Daoy (cell line): ENCODE results near the gene KIAA0930. TPM values are rescaled to one million over a fixed set of nuclear protein-coding genes. Genes with fewer than 3 reads are reported as not detected.
A peak's percentile ranks its signal among the peaks of the same experiment; 100 is the strongest.

Source experiments
- DNase-seq: peaks from one replicate; pipeline ENCODE4 v3.0.0-alpha.2; 2015; ENCODE audit warnings: low read depth
- total RNA-seq: library from RNA; depleted of rRNA; stranded (reverse); fragments of >200 nt; shearing (Covaris generic); gene quantifications from 2 replicates; pipeline ENCODE4 v1.2.3, GENCODE V29; 2014

Gene KIAA0930
- total RNA-seq, 1 experiment from 2014 or later: 89.0 TPM

GRCh38 chr22:45216133-45217003 is 24.3 kb downstream of the KIAA0930 start:
- DNase-seq: no peak

- DNase-seq: peak; percentile 63
These were observed 27.5 kb downstream of the KIAA0930 start for GRCh38 chr22:45212992-45213751.

- peak; percentile 95 for DNase-seq
These were observed 28.4 kb downstream of the KIAA0930 start for GRCh38 chr22:45212306-45212709.

DNA sequence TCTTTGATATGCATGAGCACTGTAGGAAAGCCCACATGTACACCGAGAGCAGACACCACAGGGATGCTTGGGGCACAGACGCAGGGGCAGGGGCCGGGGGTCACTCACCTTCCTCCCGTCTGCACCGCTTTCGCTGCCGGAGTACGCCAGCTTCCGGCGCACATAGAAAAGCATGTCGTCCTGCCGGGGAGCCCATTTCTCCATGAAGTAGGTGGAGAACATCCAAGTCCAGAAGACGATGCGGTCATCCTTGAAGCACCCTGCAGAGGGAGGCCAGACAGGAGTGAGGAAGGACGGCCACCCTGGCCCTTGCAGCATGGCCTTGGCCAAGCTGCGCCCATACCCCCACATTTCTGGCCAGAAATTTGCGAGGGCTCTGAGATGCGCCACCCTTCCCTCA is 28.8 kb downstream of the KIAA0930 start:
- no peak for DNase-seq

DNA sequence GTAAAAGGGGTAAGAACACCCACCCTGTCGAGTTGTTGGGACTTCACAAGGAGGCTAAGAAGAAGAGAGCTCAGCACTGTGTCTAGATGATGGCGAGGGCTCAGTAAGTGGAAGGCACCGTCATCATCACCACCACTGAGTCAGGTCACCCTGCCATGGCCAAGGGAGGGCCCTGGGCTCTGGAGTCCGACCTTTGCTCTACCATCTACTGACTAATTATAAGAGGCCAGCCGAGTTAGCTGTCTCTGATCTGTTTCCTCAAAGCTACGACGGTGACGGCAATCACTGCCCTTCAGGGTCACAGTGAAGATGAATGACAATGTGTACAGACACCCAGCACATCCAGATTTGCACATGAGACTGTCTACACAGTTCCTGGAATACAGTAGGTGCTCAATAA is 29.3 kb downstream of the KIAA0930 start:
- DNase-seq: peak; percentile 34

- no peak for DNase-seq
These were observed 29.7 kb downstream of the KIAA0930 start for GRCh38 chr22:45210991-45211390.

- DNase-seq: no peak
These were observed 30.1 kb downstream of the KIAA0930 start for GRCh38 chr22:45210577-45210976.

- no peak for DNase-seq
These were observed 30.5 kb downstream of the KIAA0930 start for GRCh38 chr22:45210174-45210573.

DNA sequence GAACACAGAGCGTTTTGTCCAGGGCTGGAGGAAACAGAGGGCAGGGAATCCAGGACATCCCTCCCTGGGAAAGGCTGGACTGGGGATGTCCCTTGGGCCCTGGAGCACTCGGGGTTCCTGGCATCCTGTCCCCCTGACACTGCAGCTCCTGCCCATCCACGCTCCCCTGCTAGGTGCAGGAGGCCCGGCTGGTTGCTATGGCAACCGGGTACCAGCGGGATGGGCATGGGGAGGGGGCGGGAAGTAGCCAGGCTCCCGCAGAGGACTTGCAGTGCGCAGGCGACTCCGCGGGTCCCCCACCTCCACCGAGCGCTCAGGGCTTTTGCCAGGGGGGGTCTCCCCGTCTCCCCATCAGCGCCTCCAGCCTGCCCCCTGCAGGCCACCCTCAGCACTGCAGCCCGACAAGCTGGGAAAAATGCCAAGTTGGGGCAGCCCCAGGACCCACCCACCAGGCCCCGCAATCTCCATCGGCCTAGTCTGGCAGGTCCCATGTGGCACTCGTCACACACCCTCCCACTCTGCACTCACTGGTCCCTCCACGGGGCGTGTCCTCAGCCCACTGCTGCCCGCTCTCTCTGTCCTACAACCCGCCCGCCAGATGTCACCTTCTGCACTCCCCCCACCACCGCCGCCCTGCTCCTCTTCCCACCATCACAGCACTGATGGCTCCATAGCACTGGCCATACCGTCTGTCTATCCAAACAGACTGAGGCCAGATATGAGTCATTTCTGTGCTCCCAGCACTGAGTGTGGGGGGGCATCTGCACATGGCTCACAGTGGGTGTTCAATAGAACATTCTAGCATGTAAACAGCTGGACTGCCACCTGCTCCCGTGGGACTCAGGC is 31.5 kb downstream of the KIAA0930 start:
- DNase-seq: peak; percentile 78

GRCh38 chr22:45208696-45208992 is 32.0 kb downstream of the KIAA0930 start:
- no peak for DNase-seq

DNA sequence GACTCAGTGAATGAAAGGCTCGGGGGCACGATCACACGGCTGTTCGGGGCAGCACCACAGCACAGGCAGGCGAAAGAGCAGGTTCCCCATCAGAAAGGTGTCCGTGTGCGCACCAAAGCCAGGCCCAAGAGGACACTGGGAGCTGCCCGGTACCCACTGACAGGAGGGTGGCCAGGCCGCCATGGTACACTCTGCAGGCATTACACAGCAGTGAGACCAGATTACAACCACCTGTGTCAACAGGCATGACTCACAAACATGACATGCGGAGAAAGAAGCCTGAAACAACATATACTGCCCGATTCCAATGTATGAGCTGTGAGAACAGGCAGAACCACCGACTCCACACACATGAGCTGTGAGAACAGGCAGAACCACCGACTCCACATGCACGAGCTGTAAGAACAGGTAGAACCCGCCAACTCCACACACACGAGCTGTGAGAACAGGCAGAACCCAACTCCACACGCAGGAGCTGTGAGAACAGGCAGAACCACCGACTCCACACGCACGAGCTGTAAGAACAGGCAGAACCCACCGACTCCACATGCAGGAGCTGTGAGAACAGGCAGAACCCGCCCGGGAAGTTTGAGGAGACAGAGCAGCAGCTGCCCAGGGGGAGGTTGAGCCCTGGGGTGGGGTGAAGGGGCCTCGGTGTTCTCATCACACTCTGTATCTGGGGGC is 32.6 kb downstream of the KIAA0930 start:
- DNase-seq: peak; percentile 84

DNA sequence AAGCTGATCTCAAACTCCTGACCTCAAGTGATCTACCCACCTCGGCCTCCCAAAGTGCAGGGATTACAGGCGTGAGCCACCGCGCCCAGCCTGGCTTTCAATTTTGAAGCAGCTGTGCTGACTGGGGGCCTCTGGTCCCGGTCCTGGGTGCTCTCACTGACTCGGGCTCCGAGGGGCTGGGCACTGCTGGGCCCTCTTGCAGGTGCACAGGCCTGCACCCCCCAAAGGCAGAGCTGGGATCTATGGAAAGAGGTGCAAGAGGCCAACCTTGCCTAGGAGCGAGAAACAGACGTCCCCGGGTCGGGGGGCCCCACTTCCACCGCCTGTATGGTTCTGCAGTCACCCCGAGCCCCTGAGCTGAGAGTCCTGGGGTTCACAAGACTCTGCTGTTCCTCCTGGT is 33.2 kb downstream of the KIAA0930 start:
- no peak for DNase-seq

DNA sequence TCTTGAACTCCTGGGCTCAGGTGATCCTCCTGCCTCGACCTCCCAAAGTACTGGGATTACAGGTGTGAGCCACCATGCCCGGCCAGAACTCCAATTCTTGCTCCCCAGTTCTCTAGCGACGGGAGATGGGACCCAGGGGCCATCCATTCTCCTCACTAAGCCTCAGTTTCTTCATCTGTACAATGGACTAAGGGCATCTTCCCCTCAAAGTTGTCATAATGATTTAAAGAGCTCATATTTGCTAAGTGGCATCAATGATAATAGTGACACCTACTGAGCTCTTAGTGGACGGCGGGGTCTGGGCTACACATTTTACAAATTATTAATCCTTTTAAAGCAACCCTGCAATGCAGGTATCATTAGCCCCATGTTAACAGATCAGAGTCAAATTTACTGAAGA is 34.5 kb downstream of the KIAA0930 start:
- DNase-seq: no peak

GRCh38 chr22:45205276-45205925 is 35.3 kb downstream of the KIAA0930 start:
- no peak for DNase-seq

DNA sequence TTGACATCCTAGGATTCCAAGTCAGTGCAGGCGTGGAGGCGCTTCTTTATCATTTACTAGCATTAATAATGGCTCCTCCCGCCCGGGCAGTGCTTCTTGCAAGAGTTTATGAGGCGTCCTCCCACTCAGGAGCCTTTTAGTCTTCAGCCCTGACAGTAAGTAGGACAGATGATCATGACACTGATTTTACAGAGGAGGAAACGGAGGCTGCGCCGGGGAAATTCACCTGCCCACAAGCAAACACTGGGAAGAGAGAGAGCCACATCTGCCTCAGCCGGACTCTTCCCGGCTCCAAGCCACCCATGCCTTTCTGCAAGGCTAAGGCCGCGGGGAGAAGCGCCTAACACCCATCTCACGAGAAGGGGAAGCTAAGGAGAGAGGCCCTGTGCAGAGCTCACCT is 35.9 kb downstream of the KIAA0930 start:
- no peak for DNase-seq

DNA sequence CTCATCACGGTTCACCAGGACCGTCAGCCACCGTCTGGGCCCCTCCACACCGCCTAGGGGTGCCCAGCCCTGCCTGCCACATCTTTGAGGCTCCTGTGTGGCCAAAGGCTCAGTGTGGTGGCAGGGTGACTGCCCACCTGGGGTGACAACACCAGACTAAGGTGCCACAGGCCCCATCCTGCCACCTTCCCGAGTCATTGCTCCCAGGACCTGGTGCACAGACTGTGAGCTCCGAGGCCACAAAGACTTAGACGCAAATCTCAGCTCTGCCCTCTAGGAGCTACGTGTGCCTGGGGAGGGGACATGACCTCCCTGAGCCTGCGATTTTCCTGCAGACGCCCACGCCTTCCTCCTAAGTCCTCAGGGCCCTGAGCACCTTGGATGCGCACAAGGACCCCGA is 36.5 kb downstream of the KIAA0930 start:
- no peak for DNase-seq

- DNase-seq: no peak
These were observed 37.3 kb downstream of the KIAA0930 start for GRCh38 chr22:45203150-45203951.

- peak; percentile 91 for DNase-seq
These were observed 38.2 kb downstream of the KIAA0930 start for GRCh38 chr22:45202333-45203149.

DNA sequence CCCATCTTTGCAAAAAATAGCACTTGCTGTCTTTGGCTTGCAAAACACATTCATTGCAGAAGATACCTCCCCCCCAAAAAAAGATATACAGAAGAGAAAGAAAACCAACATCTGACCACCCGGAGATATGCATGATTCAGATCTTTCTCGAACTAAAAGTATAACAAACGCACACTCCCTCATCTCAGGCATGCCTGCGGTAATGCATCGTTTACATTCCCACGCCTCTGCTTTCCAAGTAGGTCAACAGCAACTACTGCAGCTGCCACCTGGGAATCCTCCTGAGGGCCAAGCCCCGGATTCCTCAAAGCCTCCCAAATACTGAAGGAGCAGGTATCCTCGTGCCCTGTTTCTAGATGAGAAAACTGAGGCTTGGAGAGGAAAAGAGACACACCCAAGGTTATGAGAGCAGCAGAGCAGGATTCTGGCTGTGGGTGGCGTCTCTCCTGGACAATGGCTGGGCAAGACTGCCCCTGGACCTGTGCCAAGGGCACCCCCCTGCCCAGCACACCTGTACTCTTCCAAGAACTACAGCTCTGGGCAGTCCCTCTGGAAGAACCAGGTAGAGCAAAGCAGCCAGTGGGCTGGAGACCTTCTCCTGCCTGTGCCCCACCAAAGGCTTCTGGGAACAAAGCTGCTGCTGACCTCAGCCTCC is 38.9 kb downstream of the KIAA0930 start:
- DNase-seq: peak; percentile 97
